ENCODE data around the gene ELK4.

Gene ELK4

GRCh38 chr1:205580140-205580922 lies 51.5 kb downstream of the ELK4 start:
- DNase-seq, result no peak

GRCh38 chr1:205579711-205580110 lies 52.1 kb downstream of the ELK4 start:
- DNase-seq, result no peak

GRCh38 chr1:205578780-205579571 lies 52.8 kb downstream of the ELK4 start:
- no peak for DNase-seq

GRCh38 chr1:205577874-205578658 lies 53.7 kb downstream of the ELK4 start:
- no peak for DNase-seq

GRCh38 chr1:205576805-205577761 lies 54.7 kb downstream of the ELK4 start:
- DNase-seq, result no peak

GRCh38 chr1:205576011-205576410 lies 55.8 kb downstream of the ELK4 start:
- DNase-seq, result no peak

GRCh38 chr1:205575294-205575885 lies 56.4 kb downstream of the ELK4 start:
- no peak for DNase-seq

- DNase-seq, result no peak
These were observed 59.4 kb downstream of the ELK4 start for GRCh38 chr1:205572421-205572820.

- DNase-seq, result no peak
These were observed 60.1 kb downstream of the ELK4 start for GRCh38 chr1:205571747-205572146.

GRCh38 chr1:205570796-205571537 lies 60.8 kb downstream of the ELK4 start:
- no peak for DNase-seq

- no peak for DNase-seq
These were observed 61.7 kb downstream of the ELK4 start for GRCh38 chr1:205570173-205570501.

GRCh38 chr1:205569411-205570172 lies 62.2 kb downstream of the ELK4 start:
- DNase-seq, result no peak

- DNase-seq, result no peak
These were observed 63.1 kb downstream of the ELK4 start for GRCh38 chr1:205568469-205569361.

- no peak for DNase-seq
These were observed 63.7 kb downstream of the ELK4 start for GRCh38 chr1:205568135-205568468.

GRCh38 chr1:205567716-205568115 lies 64.1 kb downstream of the ELK4 start:
- DNase-seq, result no peak

GRCh38 chr1:205565799-205566198 lies 66.0 kb downstream of the ELK4 start:
- no peak for DNase-seq

GRCh38 chr1:205563927-205564441 lies 67.8 kb downstream of the ELK4 start:
- DNase-seq, result no peak

GRCh38 chr1:205561501-205562203 lies 70.2 kb downstream of the ELK4 start:
- DNase-seq, result no peak
